ENCODE measurements around the gene CD3D.

The CD3D gene

GRCh38 chr11:118359295-118359958 is 16.9 kb upstream of the CD3D start, which contains the start of gene UBE4A:
TSS of gene UBE4A (plus strand) at chr11:118359600. CDS start at chr11:118365081, 5,481 bp downstream.
- Histone ChIP-seq H2BK5ac (ENCODE audit: low read depth, low read length, poor library complexity) (no peak within 1 kb of the TSS), H2BK120ac (ENCODE audit: insufficient read depth, low read length, poor library complexity) (no peak within 1 kb of the TSS), H4K91ac (ENCODE audit: low read depth, low read length) (peak within 1 kb of the TSS; percentile 72), H3K79me1 (ENCODE audit: low read length) (peaks cover 2% of the 10 kb centered on the region), H3K9ac (ENCODE audit: low read length) (peak within 1 kb of the TSS; percentile 89), H3K4me2 (ENCODE audit: low read length) (peak within 1 kb of the TSS; percentile 83), H2AFZ (ENCODE audit: insufficient read depth, low read length, poor library complexity) (peak within 1 kb of the TSS; percentile 91), H4K12ac (ENCODE audit: low read depth, low read length) (peak within 1 kb of the TSS; percentile 82), H3K4me3 (ENCODE audit: low read depth, low read length) (peak within 1 kb of the TSS; percentile 87), H3K9me3 (ENCODE audit: insufficient read depth, low read depth, low read length) (no peaks in the 10 kb centered on the region), H2AK5ac (ENCODE audit: low read length) (no peak within 1 kb of the TSS), H3K79me2 (ENCODE audit: control insufficient read depth, insufficient read depth, low read length, poor library complexity) (no peaks in the 10 kb centered on the region), H4K8ac (ENCODE audit: low read depth, low read length) (peak within 1 kb of the TSS; percentile 95), H3K14ac (ENCODE audit: low read length) (peak within 1 kb of the TSS; percentile 32), H3K4me1 (ENCODE audit: control insufficient read depth in 1 of 2, insufficient read depth in 2 of 2, low read length in 2 of 2) (peaks cover 2 to 3% of the 10 kb centered on the region in 2 experiments), H3K27me3 (ENCODE audit: insufficient read depth, low read length) (peaks cover 2% of the 10 kb centered on the region), H3K23ac (ENCODE audit: low read length) (no peak within 1 kb of the TSS), H3K4ac (ENCODE audit: low read depth, low read length) (peak within 1 kb of the TSS; percentile 46), H3K18ac (ENCODE audit: low read length) (no peak within 1 kb of the TSS), H3K27ac (ENCODE audit: low read depth, low read length) (no peak within 1 kb of the TSS), H2BK12ac (ENCODE audit: low read length) (no peak within 1 kb of the TSS), H3K36me3 (ENCODE audit: control insufficient read depth in 1 of 2, insufficient read depth in 2 of 2, low read length in 2 of 2) (peaks cover 0 to 3% of the 10 kb centered on the region in 2 experiments)
- DNase-seq: peak; percentile 97 to 100
- WGBS (ENCODE audit: extremely low coverage, insufficient coverage, insufficient read length): no CpG with 5 or more reads among the region's 33 CpGs

- Histone ChIP-seq H3K23ac (ENCODE audit: low read length) (no peak overlapping the region), H2AFZ (ENCODE audit: insufficient read depth, low read length, poor library complexity) (no peak overlapping the region), H4K8ac (ENCODE audit: low read depth, low read length) (no peak overlapping the region), H4K91ac (ENCODE audit: low read depth, low read length) (no peak overlapping the region), H3K4me2 (ENCODE audit: low read length) (no peak overlapping the region), H3K27ac (ENCODE audit: low read depth, low read length) (no peak overlapping the region), H3K4me1 (ENCODE audit: control insufficient read depth in 1 of 2, insufficient read depth in 2 of 2, low read length in 2 of 2) (peaks cover 2 to 3% of the 10 kb centered on the region in 2 experiments), H3K4me3 (ENCODE audit: low read depth, low read length) (no peak overlapping the region), H3K79me1 (ENCODE audit: low read length) (peaks cover 2% of the 10 kb centered on the region), H3K9ac (ENCODE audit: low read length) (no peak overlapping the region), H2AK5ac (ENCODE audit: low read length) (no peak overlapping the region), H2BK12ac (ENCODE audit: low read length) (no peak overlapping the region), H3K14ac (ENCODE audit: low read length) (no peak overlapping the region), H3K36me3 (ENCODE audit: control insufficient read depth in 1 of 2, insufficient read depth in 2 of 2, low read length in 2 of 2) (no peaks in the 10 kb centered on the region), H3K79me2 (ENCODE audit: control insufficient read depth, insufficient read depth, low read length, poor library complexity) (no peaks in the 10 kb centered on the region), H2BK120ac (ENCODE audit: insufficient read depth, low read length, poor library complexity) (no peak overlapping the region), H3K9me3 (ENCODE audit: insufficient read depth, low read depth, low read length) (no peaks in the 10 kb centered on the region), H3K4ac (ENCODE audit: low read depth, low read length) (no peak overlapping the region), H2BK5ac (ENCODE audit: low read depth, low read length, poor library complexity) (no peak overlapping the region), H3K27me3 (ENCODE audit: insufficient read depth, low read length) (peaks cover 2% of the 10 kb centered on the region), H4K12ac (ENCODE audit: low read depth, low read length) (no peak overlapping the region), H3K18ac (ENCODE audit: low read length) (no peak overlapping the region)
- no CpG with 5 or more reads among the region's 3 CpGs for WGBS (ENCODE audit: extremely low coverage, insufficient coverage, insufficient read length)
- no peak for DNase-seq
Observed at GRCh38 chr11:118358071-118358470, 15.6 kb upstream of the CD3D start.

GRCh38 chr11:118353084-118353710 is 10.7 kb upstream of the CD3D start:
- Histone ChIP-seq H2AK5ac (ENCODE audit: low read length) (no peak overlapping the region), H3K79me1 (ENCODE audit: low read length) (no peaks in the 10 kb centered on the region), H3K9ac (ENCODE audit: low read length) (no peak overlapping the region), H2BK12ac (ENCODE audit: low read length) (no peak overlapping the region), H3K27me3 (ENCODE audit: insufficient read depth, low read length) (peaks cover 2% of the 10 kb centered on the region), H4K91ac (ENCODE audit: low read depth, low read length) (no peak overlapping the region), H3K4me2 (ENCODE audit: low read length) (no peak overlapping the region), H3K27ac (ENCODE audit: low read depth, low read length) (no peak overlapping the region), H3K4ac (ENCODE audit: low read depth, low read length) (no peak overlapping the region), H3K14ac (ENCODE audit: low read length) (no peak overlapping the region), H3K36me3 (ENCODE audit: control insufficient read depth in 1 of 2, insufficient read depth in 2 of 2, low read length in 2 of 2) (no peaks in the 10 kb centered on the region), H3K23ac (ENCODE audit: low read length) (no peak overlapping the region), H3K18ac (ENCODE audit: low read length) (no peak overlapping the region), H2BK120ac (ENCODE audit: insufficient read depth, low read length, poor library complexity) (no peak overlapping the region), H4K12ac (ENCODE audit: low read depth, low read length) (no peak overlapping the region), H3K4me1 (ENCODE audit: control insufficient read depth in 1 of 2, insufficient read depth in 2 of 2, low read length in 2 of 2) (no peaks in the 10 kb centered on the region), H2BK5ac (ENCODE audit: low read depth, low read length, poor library complexity) (no peak overlapping the region), H2AFZ (ENCODE audit: insufficient read depth, low read length, poor library complexity) (no peak overlapping the region), H4K8ac (ENCODE audit: low read depth, low read length) (no peak overlapping the region), H3K79me2 (ENCODE audit: control insufficient read depth, insufficient read depth, low read length, poor library complexity) (no peaks in the 10 kb centered on the region), H3K9me3 (ENCODE audit: insufficient read depth, low read depth, low read length) (no peaks in the 10 kb centered on the region), H3K4me3 (ENCODE audit: low read depth, low read length) (no peak overlapping the region)
- peak in 1 of 2 donors; percentile 59 for DNase-seq
- WGBS (ENCODE audit: extremely low coverage, insufficient coverage, insufficient read length): no CpG with 5 or more reads among the region's 6 CpGs

- Histone ChIP-seq H4K12ac (ENCODE audit: low read depth, low read length) (no peak overlapping the region), H3K36me3 (ENCODE audit: control insufficient read depth in 1 of 2, insufficient read depth in 2 of 2, low read length in 2 of 2) (no peaks in the 10 kb centered on the region), H3K9me3 (ENCODE audit: insufficient read depth, low read depth, low read length) (no peaks in the 10 kb centered on the region), H3K27ac (ENCODE audit: low read depth, low read length) (no peak overlapping the region), H2BK5ac (ENCODE audit: low read depth, low read length, poor library complexity) (no peak overlapping the region), H3K14ac (ENCODE audit: low read length) (no peak overlapping the region), H3K4me2 (ENCODE audit: low read length) (no peak overlapping the region), H3K18ac (ENCODE audit: low read length) (no peak overlapping the region), H2AK5ac (ENCODE audit: low read length) (no peak overlapping the region), H3K4me1 (ENCODE audit: control insufficient read depth in 1 of 2, insufficient read depth in 2 of 2, low read length in 2 of 2) (no peaks in the 10 kb centered on the region), H3K9ac (ENCODE audit: low read length) (no peak overlapping the region), H2BK120ac (ENCODE audit: insufficient read depth, low read length, poor library complexity) (no peak overlapping the region), H2AFZ (ENCODE audit: insufficient read depth, low read length, poor library complexity) (no peak overlapping the region), H3K4ac (ENCODE audit: low read depth, low read length) (no peak overlapping the region), H2BK12ac (ENCODE audit: low read length) (no peak overlapping the region), H4K8ac (ENCODE audit: low read depth, low read length) (no peak overlapping the region), H3K4me3 (ENCODE audit: low read depth, low read length) (no peak overlapping the region), H3K79me2 (ENCODE audit: control insufficient read depth, insufficient read depth, low read length, poor library complexity) (no peaks in the 10 kb centered on the region), H3K27me3 (ENCODE audit: insufficient read depth, low read length) (no peaks in the 10 kb centered on the region), H3K79me1 (ENCODE audit: low read length) (no peaks in the 10 kb centered on the region), H4K91ac (ENCODE audit: low read depth, low read length) (no peak overlapping the region), H3K23ac (ENCODE audit: low read length) (no peak overlapping the region)
- DNase-seq: no peak
- WGBS (ENCODE audit: extremely low coverage, insufficient coverage, insufficient read length): no CpG with 5 or more reads among the region's 6 CpGs
Observed at GRCh38 chr11:118349475-118349874, 7.0 kb upstream of the CD3D start.

Data from trophoblast cell (in vitro differentiated cells and primary cell).